Activated T-cell treated with anti-CD3 and anti-CD28 coated beads, Interleukin-2, amount 50 U/mL, for 4 hours (primary cell): ENCODE results near the gene KIF2C. TPM values are rescaled to one million over a fixed set of nuclear protein-coding genes. Genes with fewer than 3 reads are reported as not detected.
"Not testable (repeated sequence)": the region's sequence is repeated elsewhere in the genome, so short reads cannot be mapped to it uniquely, and the experiment has no call there.

Experiments
- ATAC-seq, 2 donors: fragments of 200-7000 bp; cut with Tn5 transposase; one replicate each; pipeline ENCODE4 v1.10.0; 2021
- DNase-seq: peaks from one replicate; pipeline ENCODE4 v3.0.0-alpha.2; 2020
- H3K27me3 Mint-ChIP-seq: one replicate; pipeline ENCODE4 v1.8.0; 2021; ENCODE audit warnings: low read depth, mixed read lengths
- H3K36me3 Mint-ChIP-seq: one replicate; pipeline ENCODE4 v1.8.0; 2022; ENCODE audit warnings: mixed read lengths; ENCODE audit not compliant: insufficient read depth
- H3K4me1 Mint-ChIP-seq: one replicate; pipeline ENCODE4 v1.8.0; 2021; ENCODE audit warnings: low read depth, mixed read lengths
- H3K4me3 Mint-ChIP-seq: one replicate; pipeline ENCODE4 v1.8.0; 2021; ENCODE audit warnings: mild to moderate bottlenecking, moderate library complexity, mixed read lengths
- H3K9me3 Mint-ChIP-seq: one replicate; pipeline ENCODE4 v1.8.0; 2021; ENCODE audit warnings: mixed read lengths
- total RNA-seq, 3 donors: library from RNA; stranded (reverse); gene quantifications; one replicate each; pipeline ENCODE4 v1.2.1, GENCODE V29; 2021

Gene KIF2C
- total RNA-seq, 3 donors from 2014 or later, result 5.0 to 8.1 (median 8.1) TPM

DNA sequence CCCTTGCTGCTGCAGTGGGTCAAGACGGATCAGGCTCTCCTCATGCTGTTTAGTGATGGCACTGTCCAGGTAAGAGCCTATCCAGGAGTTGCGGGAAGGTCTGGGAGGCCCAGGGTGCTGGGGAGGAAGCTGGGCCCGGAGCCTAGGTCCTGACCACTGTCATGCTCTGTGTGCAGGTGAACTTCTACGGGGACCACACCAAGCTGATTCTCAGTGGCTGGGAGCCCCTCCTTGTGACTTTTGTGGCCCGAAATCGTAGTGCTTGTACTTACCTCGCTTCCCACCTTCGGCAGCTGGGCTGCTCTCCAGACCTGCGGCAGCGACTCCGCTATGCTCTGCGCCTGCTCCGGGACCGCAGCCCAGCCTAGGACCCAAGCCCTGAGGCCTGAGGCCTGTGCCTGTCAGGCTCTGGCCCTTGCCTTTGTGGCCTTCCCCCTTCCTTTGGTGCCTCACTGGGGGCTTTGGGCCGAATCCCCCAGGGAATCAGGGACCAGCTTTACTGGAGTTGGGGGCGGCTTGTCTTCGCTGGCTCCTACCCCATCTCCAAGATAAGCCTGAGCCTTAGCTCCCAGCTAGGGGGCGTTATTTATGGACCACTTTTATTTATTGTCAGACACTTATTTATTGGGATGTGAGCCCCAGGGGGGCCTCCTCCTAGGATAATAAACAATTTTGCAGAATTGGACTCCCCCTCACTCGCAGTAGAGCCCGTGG lies 65.8 kb downstream of the KIF2C start:
- Mint-ChIP-seq H3K4me3 (peak overlapping the region; percentile 93), H3K4me1 (peaks cover 72% of the 10 kb centered on the region), H3K36me3 (peaks cover 55% of the 10 kb centered on the region), H3K9me3 (no peaks in the 10 kb centered on the region), H3K27me3 (no peaks in the 10 kb centered on the region)
- ATAC-seq (no peak), DNase-seq (no peak)

DNA sequence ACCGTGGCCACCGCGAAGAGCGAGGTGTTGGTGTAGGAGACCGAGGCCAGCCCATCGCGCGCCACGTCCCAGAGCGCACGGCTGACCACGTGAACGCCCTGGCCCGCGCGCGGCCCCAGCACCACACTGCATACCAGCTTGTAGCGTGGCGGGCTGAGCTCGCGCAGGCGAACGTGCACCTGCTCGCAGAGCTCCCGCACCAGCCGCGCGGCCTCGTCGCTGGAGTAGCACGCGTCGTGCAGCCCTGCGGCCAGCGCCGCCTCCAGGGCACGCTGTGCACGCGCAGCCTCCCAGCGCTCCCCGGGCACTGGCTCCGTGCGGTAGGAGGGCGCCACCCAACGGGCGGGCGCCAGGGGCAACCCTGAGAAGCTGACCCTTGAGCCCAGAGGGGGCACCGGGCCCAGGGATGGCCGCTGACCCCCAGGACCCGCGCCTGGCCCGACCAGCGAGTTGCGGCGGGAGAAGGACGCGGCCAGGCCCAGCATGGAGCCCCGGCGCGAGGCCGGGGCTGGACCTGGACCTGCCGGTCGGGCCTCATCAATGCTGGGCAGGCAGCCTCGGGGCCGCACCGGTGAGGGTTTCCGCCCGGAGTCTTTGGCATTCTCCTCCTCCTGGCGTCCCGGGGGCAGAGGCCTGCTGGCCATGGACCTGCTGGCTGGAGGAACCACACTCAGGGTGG lies 66.5 kb downstream of the KIF2C start:
- H3K4me3 Mint-ChIP-seq, result peak overlapping the region; percentile 93
- no peaks in the 10 kb centered on the region for H3K27me3 Mint-ChIP-seq
- H3K4me1 Mint-ChIP-seq, result peaks cover 79% of the 10 kb centered on the region
- no peak for ATAC-seq
- no peak for DNase-seq
- peaks cover 54% of the 10 kb centered on the region for H3K36me3 Mint-ChIP-seq
- H3K9me3 Mint-ChIP-seq, result no peaks in the 10 kb centered on the region

DNA sequence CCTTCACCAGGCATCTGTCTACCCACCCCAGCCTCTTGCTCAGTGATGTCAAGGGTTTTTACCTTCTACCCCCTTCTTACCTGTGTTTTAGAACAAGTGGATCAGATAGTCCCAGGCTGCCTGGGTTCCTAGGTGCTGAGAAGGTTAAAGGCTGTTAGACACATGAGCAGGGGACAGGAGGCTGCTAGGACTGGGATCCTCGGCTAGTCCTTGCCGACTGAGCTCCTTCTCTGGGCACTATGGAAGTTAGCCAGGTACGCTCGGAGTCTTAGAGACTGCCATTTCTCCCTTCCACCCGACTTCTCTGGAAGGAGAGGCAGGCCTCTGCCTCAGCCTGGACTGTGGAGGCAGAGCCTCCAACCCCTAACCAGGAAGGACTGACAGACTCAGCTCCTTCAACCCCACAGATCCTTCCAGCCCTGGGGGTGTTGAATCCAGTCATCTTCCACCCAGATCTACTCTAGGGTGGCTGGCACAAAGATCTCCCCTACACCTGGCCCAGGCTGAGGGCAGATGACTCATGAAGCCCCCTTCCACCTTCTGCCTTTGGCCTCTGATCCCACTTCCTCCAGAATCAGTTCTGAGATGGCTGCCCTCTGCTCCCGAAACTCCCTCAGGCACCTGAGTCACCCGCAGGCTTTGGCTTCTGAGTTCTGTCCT lies 67.2 kb downstream of the KIF2C start, which contains the start of gene DYNLT4:
DYNLT4 (minus strand) TSS at position 648 of the 660 bp plus-strand sequence. CDS start 683 bp downstream, outside the sequence.
- H3K4me3 Mint-ChIP-seq, result peak within 1 kb of the TSS; percentile 71
- ATAC-seq, result peak; percentile 5 to 6
- H3K36me3 Mint-ChIP-seq, result peaks cover 55% of the 10 kb centered on the region
- DNase-seq, result no peak
- H3K9me3 Mint-ChIP-seq, result no peaks in the 10 kb centered on the region
- no peaks in the 10 kb centered on the region for H3K27me3 Mint-ChIP-seq
- peaks cover 84% of the 10 kb centered on the region for H3K4me1 Mint-ChIP-seq

DNA sequence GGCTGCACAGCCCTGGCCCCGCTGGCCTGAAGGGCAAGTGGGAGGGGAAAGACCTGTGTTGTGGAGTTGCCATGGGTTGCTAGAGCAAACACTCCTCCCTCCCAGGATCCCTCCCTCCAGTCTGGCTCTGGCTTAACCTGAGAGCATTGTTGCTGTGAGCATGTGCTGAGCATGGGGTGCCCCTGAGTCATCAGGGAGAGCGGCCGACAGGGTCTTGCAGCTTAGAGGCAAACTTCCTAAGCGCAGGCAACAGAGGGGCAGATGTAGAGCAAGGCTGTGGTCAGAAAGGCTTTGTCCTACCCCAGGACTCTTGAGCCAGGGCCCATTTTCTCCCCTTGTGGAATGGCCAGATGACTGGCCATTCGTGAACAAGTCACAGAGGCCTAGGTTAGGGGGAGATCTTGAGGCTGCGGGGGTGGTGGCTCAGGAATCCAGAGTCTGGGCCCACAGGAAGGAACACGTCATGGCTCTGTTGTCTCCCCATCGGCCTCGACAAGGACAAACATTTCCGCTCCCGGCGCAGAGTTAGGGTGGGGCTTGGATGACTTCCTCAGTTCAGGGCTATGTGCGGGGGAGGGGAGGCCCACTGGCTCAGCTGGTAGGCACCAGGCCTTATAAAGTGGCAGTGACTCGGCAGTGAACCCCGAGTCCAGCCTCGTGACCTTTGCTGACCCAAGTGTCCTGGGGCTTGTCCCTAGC lies 67.9 kb downstream of the KIF2C start:
- peaks cover 49% of the 10 kb centered on the region for H3K36me3 Mint-ChIP-seq
- ATAC-seq, result peak; percentile 60 to 64
- DNase-seq, result peak; percentile 85
- H3K27me3 Mint-ChIP-seq, result no peaks in the 10 kb centered on the region
- H3K4me3 Mint-ChIP-seq, result peak overlapping the region; percentile 71
- H3K9me3 Mint-ChIP-seq, result no peaks in the 10 kb centered on the region
- peaks cover 83% of the 10 kb centered on the region for H3K4me1 Mint-ChIP-seq

DNA sequence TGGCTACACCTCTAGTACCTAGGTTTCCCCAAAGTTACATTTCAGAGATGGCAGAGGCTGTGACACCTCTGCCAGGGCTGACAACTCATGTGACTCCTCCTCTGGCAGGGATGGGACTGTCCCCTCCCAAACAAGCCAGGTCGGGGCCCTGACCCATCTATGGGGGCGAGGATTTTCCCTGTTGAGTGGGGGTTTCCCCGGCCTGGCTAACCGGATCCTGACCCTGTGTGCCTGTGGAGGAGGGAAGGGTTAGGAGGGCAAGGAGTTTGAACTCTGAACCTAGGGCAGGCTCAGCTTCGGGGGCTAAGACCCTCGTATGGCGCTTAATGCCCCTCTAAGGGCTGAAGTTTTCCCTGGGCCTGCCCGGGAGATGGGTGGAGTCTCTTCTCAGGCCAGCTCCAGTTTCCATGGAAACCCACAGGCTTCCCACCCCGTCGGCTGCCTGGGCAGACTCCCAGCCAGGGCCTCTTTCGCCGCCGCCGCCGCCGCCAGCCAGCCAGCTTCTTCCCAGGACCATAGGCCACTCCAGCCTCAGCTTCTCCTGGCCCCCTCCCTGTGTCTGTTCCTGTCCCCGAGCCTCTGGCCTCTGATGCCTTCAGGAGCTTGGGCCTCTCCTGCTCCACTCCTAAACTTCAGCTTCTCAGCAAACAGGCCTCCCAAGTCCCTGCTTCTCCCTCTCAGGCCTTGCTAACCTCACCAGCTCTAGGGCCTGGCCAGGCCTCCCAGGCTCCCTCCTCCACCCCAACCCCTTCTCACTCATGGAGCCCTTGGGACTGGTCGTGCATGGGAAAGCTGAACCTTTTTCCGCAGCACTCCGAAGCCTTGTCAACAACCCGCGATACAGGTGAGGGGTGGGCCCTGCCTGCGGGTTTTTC lies 68.7 kb downstream of the KIF2C start, which contains the start of gene BTBD19:
BTBD19 (plus strand) TSS at position 461 of the 875 bp plus-strand sequence; CDS start at position 759, 298 bp downstream.
- no peaks in the 10 kb centered on the region for H3K9me3 Mint-ChIP-seq
- H3K4me1 Mint-ChIP-seq, result peaks cover 76% of the 10 kb centered on the region
- no peaks in the 10 kb centered on the region for H3K27me3 Mint-ChIP-seq
- H3K4me3 Mint-ChIP-seq, result peak within 1 kb of the TSS; percentile 71
- ATAC-seq (peak; percentile 56 to 65), DNase-seq (peak; percentile 72)
- H3K36me3 Mint-ChIP-seq, result peaks cover 42% of the 10 kb centered on the region

DNA sequence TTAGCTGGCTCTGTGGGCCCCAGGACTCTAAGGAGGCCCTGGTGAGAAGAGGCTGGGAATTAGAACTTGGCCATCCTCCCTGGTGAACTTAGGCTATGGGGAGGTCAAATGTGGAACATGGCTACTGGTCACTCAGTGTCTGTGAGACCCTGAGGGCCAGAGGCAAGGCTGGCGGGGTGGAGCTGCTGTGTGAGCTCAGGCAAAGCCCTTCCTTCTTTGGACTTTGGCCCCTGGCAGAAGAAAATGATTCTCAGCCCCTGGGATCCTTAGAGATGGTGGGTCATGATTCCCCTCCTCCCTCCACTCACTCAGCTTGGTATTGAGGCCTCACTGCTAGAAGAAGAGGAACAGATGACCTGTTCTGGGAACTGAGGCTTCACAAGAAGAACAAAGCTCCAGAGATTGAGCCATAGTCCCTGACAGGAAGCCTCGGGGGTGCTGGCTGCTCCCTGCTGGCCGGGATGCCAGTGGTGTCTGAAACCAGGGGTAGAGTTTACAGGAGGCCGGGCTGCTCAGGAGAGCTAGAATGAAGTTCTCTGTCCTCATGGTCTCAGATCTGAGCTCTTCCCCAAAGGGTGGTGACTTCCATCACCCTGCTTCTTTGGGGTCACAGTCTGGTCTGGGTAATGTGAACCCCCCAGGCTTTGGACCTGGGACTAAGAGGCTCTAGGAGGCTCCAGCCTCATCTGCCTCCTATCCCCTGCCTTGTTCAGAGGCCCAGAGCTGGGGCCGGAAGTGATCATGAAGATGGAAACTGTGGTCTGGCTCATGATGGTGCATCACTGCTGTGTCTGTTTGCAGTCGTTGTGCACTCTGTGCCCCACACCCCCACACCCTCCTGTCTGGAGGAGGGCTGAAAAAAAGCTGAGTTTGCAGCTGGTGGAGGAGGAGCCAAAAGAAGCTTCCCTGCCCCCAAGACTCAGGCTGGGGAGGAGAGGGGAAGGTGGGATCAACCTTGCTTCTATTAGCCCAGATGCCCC lies 69.6 kb downstream of the KIF2C start:
- ATAC-seq, result peak; percentile 51 to 59

DNA sequence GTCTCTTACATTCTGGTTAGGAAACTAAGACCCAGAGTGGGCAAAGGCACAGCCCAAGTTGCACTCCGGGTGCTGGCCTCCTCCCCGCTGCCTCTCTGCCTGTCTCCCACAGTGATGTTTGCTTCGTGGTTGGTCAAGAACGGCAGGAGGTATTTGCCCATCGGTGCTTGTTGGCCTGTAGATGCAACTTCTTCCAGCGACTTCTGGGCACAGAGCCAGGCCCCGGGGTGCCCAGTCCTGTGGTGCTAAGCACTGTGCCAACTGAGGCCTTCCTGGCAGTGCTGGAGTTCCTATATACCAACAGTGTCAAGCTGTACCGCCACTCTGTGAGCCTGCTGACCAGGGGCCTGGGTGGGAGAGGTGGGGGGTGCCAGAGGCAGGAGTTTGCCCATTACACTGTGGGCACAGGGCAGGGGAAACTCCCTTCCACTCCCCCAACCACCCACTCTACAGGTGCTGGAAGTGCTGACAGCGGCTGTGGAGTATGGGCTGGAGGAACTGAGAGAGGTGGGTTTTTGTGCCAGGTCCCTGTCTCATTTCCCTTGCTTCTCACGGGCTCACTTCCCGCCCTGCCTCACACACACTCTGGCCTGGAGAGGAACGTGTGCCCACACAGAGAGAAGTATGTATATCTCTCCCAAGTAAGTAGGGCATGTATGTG lies 70.6 kb downstream of the KIF2C start:
- Mint-ChIP-seq H3K4me1 (peaks cover 77% of the 10 kb centered on the region), H3K4me3 (peak overlapping the region; percentile 71), H3K27me3 (no peaks in the 10 kb centered on the region), H3K9me3 (no peaks in the 10 kb centered on the region), H3K36me3 (peaks cover 30% of the 10 kb centered on the region)
- no peak for ATAC-seq
- peak; percentile 37 for DNase-seq

More for the DNA sequence above, 69.6 kb downstream of the KIF2C start:
- Mint-ChIP-seq H3K4me1 (peaks cover 75% of the 10 kb centered on the region), H3K36me3 (peaks cover 33% of the 10 kb centered on the region), H3K9me3 (no peaks in the 10 kb centered on the region), H3K4me3 (peak overlapping the region; percentile 71), H3K27me3 (no peaks in the 10 kb centered on the region)
- peak; percentile 82 for DNase-seq

DNA sequence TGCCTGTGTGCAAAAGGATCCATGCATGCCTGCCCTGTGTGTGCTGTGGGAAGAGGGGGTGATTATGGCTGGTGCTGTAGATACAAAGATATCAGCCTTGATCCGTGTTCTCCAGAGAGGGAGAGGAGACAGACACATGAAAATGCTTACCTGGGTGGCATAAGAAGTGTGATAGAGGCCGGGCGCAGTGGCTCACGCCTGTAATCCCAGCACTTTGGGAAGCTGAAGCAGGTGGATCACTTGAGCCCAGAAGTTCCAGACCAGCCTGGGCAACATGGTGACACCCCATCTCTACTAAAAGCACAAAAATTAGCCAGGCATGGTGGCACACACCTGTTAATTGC lies 71.1 kb downstream of the KIF2C start:
- not testable (repeated sequence) for H3K27me3 Mint-ChIP-seq, H3K9me3 Mint-ChIP-seq, ATAC-seq, DNase-seq
- Mint-ChIP-seq H3K4me3 (peak overlapping the region; percentile 71), H3K4me1 (peaks cover 74% of the 10 kb centered on the region), H3K36me3 (peaks cover 26% of the 10 kb centered on the region)

DNA sequence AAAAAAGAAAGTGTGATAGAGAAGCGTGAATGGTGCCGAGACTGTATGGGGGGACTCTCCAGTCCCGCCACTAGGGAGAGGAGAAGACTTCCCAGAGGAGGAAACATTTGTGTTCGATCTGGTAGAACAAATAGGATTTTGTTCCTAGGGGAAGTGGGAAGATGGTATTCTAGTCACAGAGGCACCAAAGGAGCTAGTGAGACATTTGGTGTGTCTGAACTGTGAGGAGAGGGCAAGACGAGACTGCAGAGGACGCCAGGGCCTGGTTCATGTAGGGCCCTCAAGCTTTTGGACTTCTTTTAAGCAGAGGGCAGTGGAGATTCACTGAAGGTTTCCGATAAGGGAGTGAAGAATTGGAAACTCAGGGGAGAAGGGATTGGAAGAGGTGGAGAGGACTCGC lies 71.6 kb downstream of the KIF2C start:
- DNase-seq (no peak), ATAC-seq (no peak)
- Mint-ChIP-seq H3K4me1 (peaks cover 74% of the 10 kb centered on the region), H3K36me3 (peaks cover 25% of the 10 kb centered on the region), H3K27me3 (no peaks in the 10 kb centered on the region), H3K9me3 (no peaks in the 10 kb centered on the region), H3K4me3 (peak overlapping the region; percentile 71)

DNA sequence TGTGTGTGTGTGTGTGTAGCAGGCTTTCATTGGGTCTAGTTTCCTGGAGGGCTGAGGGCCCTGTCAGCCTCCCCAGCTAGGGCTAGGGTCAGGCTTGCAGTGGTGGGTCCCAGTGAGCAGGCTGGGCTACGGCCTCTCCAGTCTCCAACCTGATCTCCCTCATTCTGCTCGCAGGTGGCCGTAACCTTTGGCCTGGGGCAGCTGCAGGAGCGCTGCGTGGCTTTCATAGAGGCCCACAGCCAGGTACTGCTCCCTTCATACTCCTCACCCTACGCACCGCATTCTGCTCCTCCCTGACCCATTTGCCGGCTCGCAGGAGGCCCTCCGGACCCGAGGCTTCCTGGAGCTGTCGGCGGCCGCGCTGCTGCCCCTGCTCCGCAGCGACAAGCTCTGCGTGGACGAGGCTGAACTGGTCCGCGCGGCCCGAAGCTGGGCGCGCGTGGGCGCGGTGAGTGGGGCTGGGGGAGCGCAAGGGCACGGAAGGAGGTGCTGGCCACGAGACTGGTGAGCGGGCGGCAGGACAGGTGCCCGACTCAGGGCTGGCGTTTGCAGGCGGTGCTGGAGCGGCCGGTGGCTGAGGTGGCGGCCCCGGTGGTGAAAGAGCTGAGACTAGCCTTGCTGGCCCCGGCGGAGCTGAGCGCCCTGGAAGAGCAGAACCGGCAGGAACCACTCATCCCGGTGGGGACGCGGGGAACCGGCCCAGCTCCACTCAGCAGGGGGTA lies 73.3 kb downstream of the KIF2C start:
- no peaks in the 10 kb centered on the region for H3K9me3 Mint-ChIP-seq

DNA sequence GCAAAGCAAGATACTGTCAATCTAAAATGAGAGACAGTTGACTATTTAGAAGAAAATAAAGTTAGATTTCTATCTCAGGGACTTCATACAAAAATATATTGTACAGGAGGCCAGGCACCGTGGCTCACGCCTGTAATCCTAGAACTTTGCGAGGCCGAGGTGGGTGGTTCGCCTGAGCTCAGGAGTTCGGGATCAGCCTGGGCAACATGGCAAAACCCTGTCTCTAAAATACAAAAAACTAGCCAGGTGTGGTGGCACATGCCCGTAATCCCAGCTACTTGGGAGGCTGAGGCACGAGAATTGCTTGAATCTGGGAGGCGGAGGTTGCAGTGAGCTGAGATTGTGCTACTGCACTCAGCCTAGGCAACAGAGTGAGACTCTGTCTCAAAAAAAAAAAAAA lies 76.3 kb downstream of the KIF2C start:
- not testable (repeated sequence) for H3K9me3 Mint-ChIP-seq, H3K36me3 Mint-ChIP-seq, DNase-seq, H3K27me3 Mint-ChIP-seq, ATAC-seq, H3K4me3 Mint-ChIP-seq
- H3K4me1 Mint-ChIP-seq, result peaks cover 54% of the 10 kb centered on the region

More for the DNA sequence above, 73.3 kb downstream of the KIF2C start:
- DNase-seq (no peak), ATAC-seq (no peak)
- peaks cover 14% of the 10 kb centered on the region for H3K36me3 Mint-ChIP-seq
- H3K27me3 Mint-ChIP-seq, result no peaks in the 10 kb centered on the region
- H3K4me1 Mint-ChIP-seq, result peaks cover 64% of the 10 kb centered on the region
- peak overlapping the region; percentile 35 for H3K4me3 Mint-ChIP-seq
